Activated gamma-delta T cell (primary cell): Measurements from ENCODE around the gene ANO1.

ENCODE experiments used
- DNase-seq: peaks from one replicate; lab custom pipeline; 2025; lab: John Stamatoyannopoulos, UW

The ANO1 gene

GRCh38 chr11:70137383-70137782, 59.3 kb downstream of the ANO1 start:
- no peak for DNase-seq

DNA sequence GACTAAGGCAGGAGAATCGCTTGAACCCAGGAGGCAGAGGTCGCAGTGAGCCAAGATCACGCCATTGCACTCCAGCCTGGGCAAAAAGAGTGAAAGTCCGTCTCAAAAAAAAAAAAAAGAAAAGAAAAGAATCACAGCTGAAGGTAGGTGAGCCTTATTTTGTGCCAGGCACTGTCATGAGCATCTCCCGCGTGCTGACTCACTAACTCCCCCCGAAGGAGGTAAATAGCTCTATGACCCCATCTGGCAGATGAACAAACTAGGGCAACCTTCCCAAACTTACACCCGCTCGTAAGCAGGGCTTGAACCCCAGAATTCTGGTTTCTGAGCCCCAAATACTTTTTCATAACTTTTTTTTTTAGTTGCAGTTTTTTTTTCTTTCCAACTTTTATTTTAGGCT, 60.3 kb downstream of the ANO1 start:
- DNase-seq: no peak

- no peak for DNase-seq
These were observed 61.8 kb downstream of the ANO1 start for GRCh38 chr11:70139785-70140410.

DNA sequence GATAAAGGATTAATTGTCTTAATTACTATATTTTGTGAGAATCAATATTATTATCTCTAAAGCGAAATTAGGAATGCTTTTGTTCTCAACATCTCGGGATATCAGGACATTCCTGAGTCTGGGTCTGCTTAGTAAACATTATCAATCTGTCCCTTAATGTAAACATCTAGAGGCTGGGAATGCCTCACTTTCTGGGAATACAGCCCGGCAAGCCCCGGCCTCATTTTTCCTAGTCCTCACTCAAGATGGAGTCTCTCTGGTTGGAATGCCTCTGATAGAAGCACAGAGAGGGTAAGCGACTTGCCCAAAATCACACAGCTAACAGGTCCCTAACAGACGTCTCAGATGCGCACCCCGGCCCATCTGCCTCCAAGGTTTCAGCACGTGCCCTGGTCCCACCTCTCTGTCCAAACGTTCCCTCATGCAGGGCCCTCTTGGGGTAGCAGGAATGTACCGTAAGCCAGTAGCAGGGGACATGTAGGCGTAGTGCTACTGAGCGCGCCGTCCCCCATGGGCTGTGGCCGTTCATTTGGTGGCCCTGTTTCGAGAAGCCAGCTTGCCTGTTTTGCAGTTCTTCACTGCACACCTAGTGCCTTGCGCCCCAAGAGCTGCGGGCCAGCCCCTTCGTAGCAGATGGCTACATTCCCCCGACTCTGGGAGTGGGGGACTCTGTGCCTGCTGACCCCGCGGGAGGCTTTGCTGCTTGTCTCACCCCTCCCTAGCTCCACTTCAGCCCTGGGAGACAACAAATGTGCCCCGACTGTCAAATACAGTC, 62.8 kb downstream of the ANO1 start:
- DNase-seq: no peak

DNA sequence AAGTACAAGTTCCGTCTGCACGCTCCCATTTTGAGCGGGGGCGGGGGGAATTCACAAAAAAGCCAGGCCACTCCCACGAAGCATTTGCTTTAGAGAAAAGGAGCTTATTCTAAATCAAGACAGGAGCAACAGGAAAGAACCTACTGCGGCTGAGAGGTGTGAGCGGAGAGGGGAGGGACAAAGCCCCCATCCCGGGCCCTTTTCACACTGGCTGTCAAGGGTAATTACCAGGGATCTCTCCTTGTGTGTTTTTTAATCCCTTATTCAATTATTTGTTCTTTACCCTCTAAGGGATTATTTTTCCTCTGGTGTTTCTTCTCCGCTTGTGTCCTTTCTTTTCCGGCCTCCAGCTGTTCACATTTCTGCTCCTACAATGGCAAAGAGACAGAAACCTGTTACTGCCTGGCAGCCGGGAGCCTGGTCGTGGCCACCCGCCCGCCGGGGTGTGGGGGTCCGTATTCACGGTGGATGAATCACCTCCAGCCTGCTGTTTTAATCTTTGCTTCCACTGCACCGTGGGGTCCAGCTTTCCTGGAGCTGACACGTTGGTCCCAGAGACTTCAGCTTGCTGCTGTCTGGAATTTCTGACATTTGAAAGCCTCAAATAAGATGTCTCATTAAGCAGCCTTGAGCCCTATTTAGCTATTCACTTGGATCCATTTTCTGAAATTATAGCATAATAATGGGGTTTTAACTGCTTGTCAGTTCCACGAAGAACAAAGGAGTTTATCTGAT, 63.5 kb downstream of the ANO1 start:
- no peak for DNase-seq

DNA sequence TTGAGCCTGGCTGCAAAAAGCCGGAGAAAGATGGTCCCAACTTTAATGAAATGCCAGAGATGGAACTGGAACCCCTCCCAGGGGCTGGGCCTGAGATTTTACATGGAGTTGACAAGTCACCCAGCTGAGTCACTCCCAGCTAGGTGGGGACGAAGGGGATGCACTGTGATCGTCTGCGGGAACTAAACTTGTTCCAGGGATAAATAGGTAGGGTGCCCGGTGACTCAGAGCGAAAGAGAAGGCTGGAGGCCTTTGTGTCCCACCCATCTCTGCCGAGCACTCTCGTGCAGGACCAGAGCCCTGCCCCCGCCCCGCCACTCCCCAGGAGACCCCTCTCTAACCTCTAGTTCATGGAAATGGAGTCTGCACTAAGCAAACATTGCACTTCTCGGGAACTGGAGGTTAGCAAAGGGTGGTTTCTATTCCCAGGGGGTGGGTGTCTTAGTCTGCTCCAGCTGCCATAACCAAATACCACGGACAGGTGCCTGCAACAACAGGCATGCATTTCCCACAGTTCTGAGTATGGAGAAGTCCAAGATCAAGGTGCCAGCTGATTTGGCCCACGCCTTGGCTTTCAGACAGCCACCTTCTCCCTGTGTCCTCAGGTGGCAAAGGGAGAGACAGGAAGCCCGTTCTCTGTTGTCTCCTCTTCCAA, 64.2 kb downstream of the ANO1 start:
- no peak for DNase-seq

DNA sequence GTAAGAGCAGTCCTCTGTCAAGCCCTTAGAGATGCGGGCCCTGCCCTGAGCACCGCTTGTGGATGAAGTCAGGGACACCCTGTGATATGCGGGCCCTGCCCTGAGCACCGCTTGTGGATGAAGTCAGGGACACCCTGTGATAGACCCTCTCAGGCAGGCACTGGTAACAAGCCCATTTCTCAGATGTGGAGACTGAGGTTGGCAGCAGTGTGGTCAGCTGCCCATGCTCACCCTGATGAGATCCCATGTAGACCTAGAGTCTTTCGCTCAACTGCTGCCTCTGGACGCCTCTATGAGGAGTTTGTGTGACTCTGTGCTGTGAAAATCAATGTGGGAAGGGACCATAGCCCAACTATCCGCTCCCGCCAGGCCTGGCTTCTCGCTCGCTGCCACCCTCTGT, 66.1 kb downstream of the ANO1 start:
- no peak for DNase-seq

DNA sequence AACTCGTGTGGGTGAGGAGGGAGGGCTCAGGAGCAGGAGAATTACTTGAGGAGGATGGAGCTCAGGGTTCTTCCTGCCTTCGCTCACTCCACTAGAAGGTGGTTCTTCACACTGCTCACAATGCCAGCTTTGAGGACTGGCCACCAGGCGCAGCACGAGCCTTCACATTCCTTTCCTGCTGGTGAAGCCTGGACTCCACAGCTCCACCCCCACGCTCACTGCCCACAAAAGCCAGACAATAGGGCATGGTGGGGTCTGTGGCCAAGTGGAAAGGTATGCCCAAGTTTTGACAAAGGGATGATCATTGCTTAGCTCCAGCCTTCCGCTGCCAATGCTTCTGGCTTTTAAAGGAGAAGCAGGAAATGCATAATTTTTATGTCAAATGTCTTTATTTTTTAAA, 67.0 kb downstream of the ANO1 start:
- DNase-seq: no peak

GRCh38 chr11:70145841-70146240, 67.7 kb downstream of the ANO1 start:
- DNase-seq: no peak

GRCh38 chr11:70146299-70146698, 68.2 kb downstream of the ANO1 start:
- no peak for DNase-seq

GRCh38 chr11:70146895-70147520, 68.9 kb downstream of the ANO1 start:
- DNase-seq: no peak

GRCh38 chr11:70147668-70148067, 69.6 kb downstream of the ANO1 start:
- no peak for DNase-seq

DNA sequence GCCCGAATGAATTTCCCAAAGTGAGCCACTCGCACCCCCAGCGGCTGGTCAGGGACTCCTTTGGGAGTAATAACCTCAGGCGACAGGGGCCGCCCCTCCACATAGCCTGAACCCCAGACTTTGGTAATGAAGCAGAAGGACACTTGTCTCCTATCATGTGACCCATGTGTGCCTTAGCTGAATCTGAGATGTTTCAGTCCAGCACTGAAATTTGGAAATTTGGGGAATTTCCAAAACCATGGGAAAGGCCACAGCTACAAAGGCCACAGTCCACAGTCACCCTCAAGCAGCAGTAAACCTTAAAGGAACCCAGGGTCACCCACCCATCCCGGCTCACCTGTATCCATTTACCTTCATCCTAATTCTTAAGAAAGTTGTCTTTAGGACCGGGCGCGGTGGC, 73.6 kb downstream of the ANO1 start:
- DNase-seq: no peak

- DNase-seq: no peak
These were observed 75.1 kb downstream of the ANO1 start for GRCh38 chr11:70153133-70153727.

DNA sequence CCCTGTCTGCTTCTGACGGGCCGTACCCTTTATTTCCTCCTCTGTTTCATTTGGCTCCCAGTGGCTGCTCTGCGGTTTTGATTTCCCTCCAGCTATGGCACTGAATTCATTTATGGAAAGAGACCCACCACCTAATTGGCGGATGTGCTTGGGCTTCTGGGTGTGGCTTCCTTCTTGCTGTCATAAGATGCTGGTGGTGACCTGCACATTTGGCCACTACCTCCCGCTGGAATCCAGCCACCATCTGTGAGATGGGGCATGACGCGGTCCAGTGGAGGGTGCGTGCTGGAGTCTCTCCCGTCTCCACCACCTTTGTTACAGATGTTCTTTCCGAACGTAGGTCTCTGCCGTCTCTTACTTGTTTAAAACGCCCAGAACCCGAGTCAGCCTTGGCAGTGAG, 77.3 kb downstream of the ANO1 start:
- no peak for DNase-seq

DNA sequence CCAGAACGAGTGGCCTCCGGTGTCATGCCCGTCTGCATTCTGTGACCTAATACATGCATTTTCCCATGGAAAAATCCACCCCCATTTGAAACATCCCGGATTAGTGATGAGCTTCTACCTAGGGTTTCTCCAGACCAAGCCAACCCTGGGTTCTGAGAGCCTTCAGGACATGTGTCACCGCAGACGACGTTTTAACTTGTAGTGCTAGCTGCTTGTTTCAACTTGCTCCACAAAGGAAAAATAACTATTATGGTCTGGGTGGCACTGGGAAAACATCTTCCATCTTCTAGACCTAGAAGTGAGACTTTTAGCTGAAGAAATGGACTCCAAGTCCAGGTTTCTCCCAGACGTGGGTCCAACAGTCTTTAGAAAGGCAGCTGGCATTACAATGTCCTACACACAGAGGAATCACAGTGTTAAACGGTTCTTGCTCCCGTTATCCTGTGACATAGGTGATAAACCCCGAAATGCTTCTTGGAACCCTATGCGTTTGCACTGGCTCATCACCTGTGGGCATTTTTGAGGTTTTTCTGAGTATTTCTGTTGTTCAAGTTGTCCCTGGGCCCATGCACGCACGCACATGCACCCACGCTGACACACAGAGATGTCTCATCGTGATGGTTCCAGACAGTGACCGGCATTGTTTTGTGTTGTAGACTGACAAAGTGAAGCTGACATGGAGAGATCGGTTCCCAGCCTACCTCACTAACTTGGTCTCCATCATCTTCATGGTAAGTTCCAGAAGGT, 78.3 kb downstream of the ANO1 start:
- no peak for DNase-seq

DNA sequence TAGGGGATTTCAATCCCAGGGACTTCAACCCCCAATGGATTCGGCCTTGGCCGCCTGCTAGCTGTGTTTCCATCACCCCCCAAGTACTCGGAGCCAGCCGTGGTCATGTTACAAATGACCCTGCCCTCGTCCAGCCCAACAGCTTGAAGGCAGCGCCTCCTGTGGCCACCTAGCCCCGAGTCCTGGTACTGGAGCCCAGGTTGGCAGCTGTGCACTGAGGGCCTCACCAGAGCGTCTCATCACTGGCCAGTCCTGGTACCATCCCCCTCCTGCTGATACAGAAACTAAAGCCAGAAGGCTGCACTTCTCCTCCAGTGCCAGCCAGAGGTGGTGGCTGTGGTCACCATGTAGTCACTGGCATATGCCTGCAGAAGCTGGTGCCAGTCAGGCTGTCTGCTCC, 80.1 kb downstream of the ANO1 start:
- DNase-seq: no peak

GRCh38 chr11:70158757-70159389, 80.8 kb downstream of the ANO1 start:
- DNase-seq: no peak

DNA sequence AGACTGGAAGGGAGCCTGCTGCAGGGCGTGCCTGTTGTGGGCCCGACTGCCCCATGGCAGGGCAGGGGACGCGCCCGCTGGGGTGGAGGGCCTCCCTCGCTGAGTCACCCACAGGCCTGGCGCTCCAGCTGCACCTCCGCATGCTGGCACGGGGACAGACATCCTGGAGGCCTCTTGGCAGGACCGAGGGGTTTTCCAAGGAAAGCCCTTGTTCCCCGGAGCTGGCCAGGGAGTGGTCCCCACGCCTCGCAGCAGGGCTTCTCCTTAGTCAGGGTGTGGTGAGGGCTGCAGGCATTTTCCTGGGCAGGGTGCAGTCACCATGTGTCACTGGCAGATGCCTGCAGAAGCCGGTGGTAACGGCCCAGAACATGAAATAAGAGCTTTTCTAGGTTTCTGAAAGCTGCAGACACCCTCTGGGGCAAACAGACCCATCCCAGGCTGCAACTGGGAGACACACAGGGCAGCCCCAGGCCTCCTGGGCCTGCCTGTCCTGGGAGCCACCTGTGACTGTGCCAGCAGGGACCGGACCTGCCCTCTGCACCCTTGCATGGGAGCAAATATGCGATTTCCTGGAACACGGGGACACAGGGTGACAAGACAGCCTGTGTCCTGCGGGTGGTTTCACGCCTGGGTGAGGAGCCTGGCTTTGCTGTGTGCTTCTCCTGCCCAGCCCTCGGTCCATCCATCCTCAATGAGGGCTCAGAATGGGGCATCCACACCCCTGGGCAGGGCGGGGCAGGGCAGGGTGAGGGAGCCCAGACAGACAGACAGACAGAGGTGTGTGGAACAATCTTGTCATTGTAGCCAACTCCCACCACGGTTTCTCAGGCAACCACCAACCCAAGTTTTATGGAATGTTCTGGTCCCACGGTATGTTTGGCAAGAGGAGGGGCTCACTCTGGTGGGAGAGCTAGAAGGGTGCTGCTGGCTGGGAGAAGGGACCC, 81.8 kb downstream of the ANO1 start:
- DNase-seq: no peak
